Measurements from ENCODE around the gene FLOT1.

DNA sequence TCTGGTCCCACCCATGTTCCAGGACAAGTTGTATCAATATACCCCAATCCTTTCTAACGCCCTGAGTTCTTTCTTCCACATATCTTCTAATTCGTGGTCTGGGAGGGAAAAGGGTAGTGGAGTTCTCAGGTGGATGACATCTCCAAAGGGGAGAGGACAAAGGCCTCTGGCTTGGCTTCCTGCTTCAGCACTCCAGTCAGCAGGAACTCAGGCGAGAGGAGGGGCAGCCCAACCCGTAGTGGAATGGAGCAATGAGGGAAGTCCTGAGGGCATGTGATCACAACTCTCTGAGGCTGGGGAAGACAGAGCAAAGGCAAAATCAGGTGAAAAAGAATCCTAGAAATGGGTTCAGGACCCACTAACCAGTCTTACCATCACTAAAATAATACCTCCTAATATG lies 42.1 kb downstream of the FLOT1 start:
- TF ChIP-seq, protein P1, sequence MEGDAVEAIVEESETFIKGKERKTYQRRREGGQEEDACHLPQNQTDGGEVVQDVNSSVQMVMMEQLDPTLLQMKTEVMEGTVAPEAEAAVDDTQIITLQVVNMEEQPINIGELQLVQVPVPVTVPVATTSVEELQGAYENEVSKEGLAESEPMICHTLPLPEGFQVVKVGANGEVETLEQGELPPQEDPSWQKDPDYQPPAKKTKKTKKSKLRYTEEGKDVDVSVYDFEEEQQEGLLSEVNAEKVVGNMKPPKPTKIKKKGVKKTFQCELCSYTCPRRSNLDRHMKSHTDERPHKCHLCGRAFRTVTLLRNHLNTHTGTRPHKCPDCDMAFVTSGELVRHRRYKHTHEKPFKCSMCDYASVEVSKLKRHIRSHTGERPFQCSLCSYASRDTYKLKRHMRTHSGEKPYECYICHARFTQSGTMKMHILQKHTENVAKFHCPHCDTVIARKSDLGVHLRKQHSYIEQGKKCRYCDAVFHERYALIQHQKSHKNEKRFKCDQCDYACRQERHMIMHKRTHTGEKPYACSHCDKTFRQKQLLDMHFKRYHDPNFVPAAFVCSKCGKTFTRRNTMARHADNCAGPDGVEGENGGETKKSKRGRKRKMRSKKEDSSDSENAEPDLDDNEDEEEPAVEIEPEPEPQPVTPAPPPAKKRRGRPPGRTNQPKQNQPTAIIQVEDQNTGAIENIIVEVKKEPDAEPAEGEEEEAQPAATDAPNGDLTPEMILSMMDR (IDR thresholded peaks at IDR 0.05; ENCODE audit: low read depth, low read length, poor library complexity, severe bottlenecking), result no peak
- no peak for TF ChIP-seq EZH2phosphoT487 (IDR thresholded peaks at IDR 0.05; ENCODE audit: borderline replicate concordance, low read length)
